ENCODE data around the gene SLC25A1. TPM values are rescaled to one million over a fixed set of nuclear protein-coding genes. Genes with fewer than 3 reads are reported as not detected.
A peak's percentile ranks its signal among the peaks of the same experiment; 100 is the strongest.

Gene SLC25A1
- total RNA-seq (18.5 TPM), polyA plus RNA-seq (15.3 TPM)
- long read RNA-seq, donor 1 = 0 reads
- long read RNA-seq, donor 2, transcript SLC25A1-202 (9 exons, 1,514 nt) = minor isoform, 6 of 27 reads
- long read RNA-seq, donor 2, transcript SLC25A1-201 (9 exons, 1,648 nt) = major isoform, 20 of 27 reads
- long read RNA-seq, donor 2, partial matches to known transcripts = 0 of 27 reads
- long read RNA-seq, donor 2, other reads (novel, unspliced or antisense) = 0 of 27 reads
- long read RNA-seq, donor 3, transcript SLC25A1-201 (9 exons, 1,648 nt) = major isoform, 5 of 5 reads
- long read RNA-seq, donor 3, partial matches to known transcripts = 0 of 5 reads
- long read RNA-seq, donor 3, other reads (novel, unspliced or antisense) = 0 of 5 reads
- long read RNA-seq, donor 4, transcript SLC25A1-201 (9 exons, 1,648 nt) = major isoform, 5 of 6 reads
- long read RNA-seq, donor 4, partial matches to known transcripts = 0 of 6 reads
- long read RNA-seq, donor 4, other reads (novel, unspliced or antisense) = 0 of 6 reads
- long read RNA-seq, donor 5, transcript SLC25A1-201 (9 exons, 1,648 nt) = major isoform, 17 of 25 reads
- long read RNA-seq, donor 5, partial matches to known transcripts = 5 of 25 reads
- long read RNA-seq, donor 5, other reads (novel, unspliced or antisense) = 0 of 25 reads
- long read RNA-seq, donor 6, transcript SLC25A1-201 (9 exons, 1,648 nt) = major isoform, 15 of 16 reads
- long read RNA-seq, donor 6, partial matches to known transcripts = 0 of 16 reads
- long read RNA-seq, donor 6, other reads (novel, unspliced or antisense) = 0 of 16 reads
- long read RNA-seq, donor 7, transcript SLC25A1-201 (9 exons, 1,648 nt) = major isoform, 8 of 9 reads
- long read RNA-seq, donor 7, partial matches to known transcripts = 0 of 9 reads
- long read RNA-seq, donor 7, other reads (novel, unspliced or antisense) = 0 of 9 reads
- long read RNA-seq, donor 8, partial matches to known transcripts = 0 of 4 reads
- long read RNA-seq, donor 8, other reads (novel, unspliced or antisense) = 0 of 4 reads
- long read RNA-seq, donor 9, transcript SLC25A1-201 (9 exons, 1,648 nt) = major isoform, 6 of 7 reads
- long read RNA-seq, donor 9, partial matches to known transcripts = 0 of 7 reads
- long read RNA-seq, donor 9, other reads (novel, unspliced or antisense) = 0 of 7 reads
- long read RNA-seq, donor 10, transcript SLC25A1-201 (9 exons, 1,648 nt) = major isoform, 17 of 18 reads
- long read RNA-seq, donor 10, partial matches to known transcripts = 0 of 18 reads
- long read RNA-seq, donor 10, other reads (novel, unspliced or antisense) = 0 of 18 reads

DNA sequence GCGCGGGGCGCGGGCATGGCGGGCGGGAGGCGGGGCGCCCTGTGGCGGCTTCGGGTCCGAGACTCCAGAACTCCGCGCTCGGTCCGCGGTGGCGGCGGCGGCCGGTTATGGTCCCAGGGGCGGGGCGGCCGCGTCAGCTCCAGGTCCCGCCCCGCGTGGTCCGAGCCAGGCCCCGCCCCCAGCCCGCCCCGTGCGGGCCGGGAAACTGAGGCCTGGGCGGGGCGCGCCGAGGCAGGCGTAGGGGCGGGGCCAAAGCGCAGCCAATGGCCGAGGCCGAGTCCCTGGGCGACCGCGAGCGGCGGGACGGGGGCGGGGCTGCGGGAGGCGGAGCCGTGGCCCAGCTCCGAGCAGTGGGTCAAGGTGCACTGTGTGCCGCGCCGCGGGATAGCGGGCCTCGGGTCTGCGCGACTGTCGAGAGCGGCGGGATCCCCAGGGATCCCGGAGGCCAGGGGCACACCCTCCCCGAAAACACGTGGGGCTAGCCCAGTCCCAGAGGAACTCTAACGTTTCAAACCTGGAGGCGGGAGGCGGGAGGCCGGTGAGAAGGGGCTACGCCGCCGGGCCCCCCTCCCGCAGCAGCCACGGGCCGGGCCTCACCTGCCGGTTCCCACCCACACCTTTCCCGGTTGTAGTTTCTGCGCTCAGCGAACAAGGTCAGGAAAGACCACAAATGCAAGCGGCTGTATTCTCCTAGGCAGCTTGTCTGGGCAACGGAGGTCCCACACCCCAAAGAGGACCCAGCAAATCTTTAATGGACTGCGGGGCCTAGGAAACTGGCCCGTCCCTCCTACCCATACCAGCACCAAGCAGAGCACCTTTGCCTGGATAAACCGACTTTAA is at the start of gene SLC25A1:
Gene SLC25A1 (minus strand): TSS at position 80 of the 840 bp plus-strand sequence. CDS start 63 bp downstream, at position 17.
- Histone ChIP-seq H3K36me3 (ENCODE audit: control insufficient read depth in 2 of 2, insufficient read depth in 2 of 2, low read length in 1 of 2) (peaks cover 3% of the 10 kb centered on the region in 2 donors), H3K4me1 (ENCODE audit: control insufficient read depth in 2 of 2, insufficient read depth in 2 of 2, low read length in 2 of 2) (peaks cover 6 to 18% of the 10 kb centered on the region in 2 donors), H3K27ac (ENCODE audit: low read depth in 1 of 2, low read length in 1 of 2) (peak within 1 kb of the TSS; percentile 18 to 80), H3K4me3 (ENCODE audit: low read length in 2 of 2) (peak within 1 kb of the TSS; percentile 56 to 87), H3K9me3 (ENCODE audit: control insufficient read depth in 2 of 2, insufficient read depth in 1 of 2, low read length in 1 of 2) (no peaks in the 10 kb centered on the region), H3K27me3 (ENCODE audit: control insufficient read depth in 2 of 2, insufficient read depth in 1 of 2, low read length in 1 of 2) (peaks cover 0 to 37% of the 10 kb centered on the region in 2 donors)
- WGBS = under 1% methylated on average over 86 of the region's 86 CpGs
- peak in 8 of 9 donors; percentile 42 to 86 (median 72) for DNase-seq (ENCODE audit: low read depth in 6 of 9, low spot score in 9 of 9)

DNA sequence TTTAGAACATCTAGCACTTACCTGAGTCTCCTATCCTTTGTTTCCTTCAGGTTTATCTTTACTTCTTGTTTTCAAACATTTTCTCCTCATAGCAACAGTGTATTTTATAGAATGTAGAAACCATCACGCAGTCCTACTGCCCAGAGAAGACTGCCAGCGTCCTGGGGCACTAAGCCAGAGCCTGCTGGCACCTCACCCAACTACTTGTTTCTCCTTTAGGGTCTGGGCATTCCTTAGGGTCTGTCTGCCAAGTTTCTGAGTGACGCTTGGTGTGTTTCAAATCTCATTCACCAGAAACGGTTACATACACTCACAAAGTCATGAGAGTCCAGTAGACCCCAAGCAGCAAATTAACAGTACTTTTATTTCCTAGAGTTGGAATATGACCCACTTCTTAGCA is 49.6 kb upstream of the SLC25A1 start:
- WGBS = 91% methylated on average over 4 of the region's 4 CpGs
- no peak overlapping the region for H3K4me3 ChIP-seq (ENCODE audit: low read length in 2 of 2)
- no peak for DNase-seq (ENCODE audit: low read depth in 6 of 9, low spot score in 9 of 9)
- H3K9me3 ChIP-seq (ENCODE audit: control insufficient read depth in 2 of 2, insufficient read depth in 1 of 2, low read length in 1 of 2) = no peaks in the 10 kb centered on the region
- no peak overlapping the region for H3K27ac ChIP-seq (ENCODE audit: low read depth in 1 of 2, low read length in 1 of 2)
- H3K4me1 ChIP-seq (ENCODE audit: control insufficient read depth in 2 of 2, insufficient read depth in 2 of 2, low read length in 2 of 2) = no peaks in the 10 kb centered on the region
- H3K36me3 ChIP-seq (ENCODE audit: control insufficient read depth in 2 of 2, insufficient read depth in 2 of 2, low read length in 1 of 2) = no peaks in the 10 kb centered on the region
- no peaks in the 10 kb centered on the region for H3K27me3 ChIP-seq (ENCODE audit: control insufficient read depth in 2 of 2, insufficient read depth in 1 of 2, low read length in 1 of 2)

DNA sequence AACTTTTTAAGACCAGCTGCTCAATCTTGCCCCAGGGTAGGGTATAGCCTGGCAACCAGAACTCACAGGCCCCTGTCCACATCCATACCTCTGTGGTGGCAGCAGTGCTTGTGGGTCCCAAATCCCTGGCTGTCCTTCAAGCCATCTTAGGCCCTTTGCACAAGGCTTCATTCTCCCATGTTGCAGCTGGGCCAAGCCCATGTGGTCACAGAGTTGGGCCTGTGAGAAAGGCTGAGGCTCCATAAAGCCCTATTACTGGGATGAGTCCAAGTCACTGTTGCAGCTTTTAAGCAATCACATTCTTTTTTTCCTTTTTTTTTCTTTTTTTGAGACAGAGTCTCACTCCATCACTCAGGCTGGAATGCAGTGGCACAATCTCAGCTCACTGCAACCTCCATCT is 47.9 kb upstream of the SLC25A1 start:
- Histone ChIP-seq H3K36me3 (ENCODE audit: control insufficient read depth in 2 of 2, insufficient read depth in 2 of 2, low read length in 1 of 2) (no peaks in the 10 kb centered on the region), H3K27ac (ENCODE audit: low read depth in 1 of 2, low read length in 1 of 2) (no peak overlapping the region), H3K9me3 (ENCODE audit: control insufficient read depth in 2 of 2, insufficient read depth in 1 of 2, low read length in 1 of 2) (no peaks in the 10 kb centered on the region), H3K4me3 (ENCODE audit: low read length in 2 of 2) (no peak overlapping the region), H3K4me1 (ENCODE audit: control insufficient read depth in 2 of 2, insufficient read depth in 2 of 2, low read length in 2 of 2) (no peaks in the 10 kb centered on the region), H3K27me3 (ENCODE audit: control insufficient read depth in 2 of 2, insufficient read depth in 1 of 2, low read length in 1 of 2) (no peaks in the 10 kb centered on the region)
- no peak for DNase-seq (ENCODE audit: low read depth in 6 of 9, low spot score in 9 of 9)

DNA sequence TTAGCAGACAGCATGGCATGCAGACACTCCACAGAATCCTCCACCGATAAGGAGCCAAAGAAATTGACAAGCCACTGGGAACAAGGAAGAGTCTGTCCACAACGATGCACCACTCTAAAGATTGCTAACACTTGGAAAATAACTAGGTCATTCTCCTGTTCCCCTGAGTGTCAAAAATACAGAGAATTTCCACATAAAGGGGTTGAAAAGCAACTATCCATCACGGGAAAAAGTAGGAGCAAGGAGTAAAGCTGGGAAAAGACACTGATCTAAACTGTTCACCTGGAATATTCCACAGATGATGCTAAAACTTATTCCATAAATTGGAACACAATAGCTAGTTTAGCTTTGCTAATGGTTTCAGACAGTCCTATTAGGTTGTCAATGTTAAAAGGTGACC is 47.0 kb upstream of the SLC25A1 start:
- Histone ChIP-seq H3K27ac (ENCODE audit: low read depth in 1 of 2, low read length in 1 of 2) (no peak overlapping the region), H3K4me3 (ENCODE audit: low read length in 2 of 2) (no peak overlapping the region), H3K9me3 (ENCODE audit: control insufficient read depth in 2 of 2, insufficient read depth in 1 of 2, low read length in 1 of 2) (no peaks in the 10 kb centered on the region), H3K27me3 (ENCODE audit: control insufficient read depth in 2 of 2, insufficient read depth in 1 of 2, low read length in 1 of 2) (no peaks in the 10 kb centered on the region), H3K36me3 (ENCODE audit: control insufficient read depth in 2 of 2, insufficient read depth in 2 of 2, low read length in 1 of 2) (no peaks in the 10 kb centered on the region), H3K4me1 (ENCODE audit: control insufficient read depth in 2 of 2, insufficient read depth in 2 of 2, low read length in 2 of 2) (no peaks in the 10 kb centered on the region)
- WGBS = 96% methylated on average over 3 of the region's 3 CpGs
- no peak for DNase-seq (ENCODE audit: low read depth in 6 of 9, low spot score in 9 of 9)

DNA sequence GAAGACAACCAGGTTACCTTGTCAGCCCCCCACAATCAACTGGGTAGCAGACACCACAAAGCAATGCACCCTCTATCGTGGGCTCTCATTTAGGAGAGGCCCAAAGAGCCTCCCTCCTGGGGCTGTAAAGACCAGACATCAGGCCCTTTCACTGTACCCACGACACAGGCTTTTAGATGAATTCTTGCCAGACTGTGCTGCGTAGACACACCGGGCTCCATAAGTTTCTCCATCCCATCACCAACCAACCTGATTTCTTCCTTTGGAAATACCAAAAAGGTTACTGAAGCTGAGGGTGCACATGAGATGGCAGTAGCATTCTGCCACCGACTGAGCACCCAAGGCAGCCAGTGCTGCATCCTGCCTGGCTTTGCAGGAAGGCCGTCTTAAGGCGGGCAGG is 46.4 kb upstream of the SLC25A1 start:
- no peaks in the 10 kb centered on the region for H3K9me3 ChIP-seq (ENCODE audit: control insufficient read depth in 2 of 2, insufficient read depth in 1 of 2, low read length in 1 of 2)
- no peak overlapping the region for H3K27ac ChIP-seq (ENCODE audit: low read depth in 1 of 2, low read length in 1 of 2)
- H3K27me3 ChIP-seq (ENCODE audit: control insufficient read depth in 2 of 2, insufficient read depth in 1 of 2, low read length in 1 of 2) = no peaks in the 10 kb centered on the region
- 97% methylated on average over 7 of the region's 7 CpGs for WGBS
- H3K4me3 ChIP-seq (ENCODE audit: low read length in 2 of 2) = no peak overlapping the region
- no peaks in the 10 kb centered on the region for H3K4me1 ChIP-seq (ENCODE audit: control insufficient read depth in 2 of 2, insufficient read depth in 2 of 2, low read length in 2 of 2)
- no peaks in the 10 kb centered on the region for H3K36me3 ChIP-seq (ENCODE audit: control insufficient read depth in 2 of 2, insufficient read depth in 2 of 2, low read length in 1 of 2)
- no peak for DNase-seq (ENCODE audit: low read depth in 6 of 9, low spot score in 9 of 9)

DNA sequence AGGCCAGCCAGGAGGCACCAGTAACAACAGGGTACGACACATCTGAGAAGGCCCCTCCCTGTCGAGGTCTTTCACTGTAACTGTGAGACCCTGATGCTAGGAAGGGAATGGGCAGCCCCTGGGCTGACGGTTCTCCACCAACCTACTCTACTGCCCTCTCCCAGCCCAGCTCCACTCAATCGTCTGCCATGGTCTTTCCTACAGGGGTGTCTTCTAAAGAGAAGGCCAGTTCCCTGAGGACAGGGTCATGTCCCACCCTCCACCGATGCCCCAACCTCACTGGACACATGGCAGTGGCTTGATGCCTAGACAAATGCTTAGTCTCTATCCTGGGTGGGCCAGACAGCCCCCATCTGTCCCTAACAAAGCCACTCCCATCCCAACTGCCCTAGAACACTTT is 46.0 kb upstream of the SLC25A1 start:
- no peak overlapping the region for H3K4me3 ChIP-seq (ENCODE audit: low read length in 2 of 2)
- DNase-seq (ENCODE audit: low read depth in 6 of 9, low spot score in 9 of 9) = no peak
- no peaks in the 10 kb centered on the region for H3K27me3 ChIP-seq (ENCODE audit: control insufficient read depth in 2 of 2, insufficient read depth in 1 of 2, low read length in 1 of 2)
- H3K36me3 ChIP-seq (ENCODE audit: control insufficient read depth in 2 of 2, insufficient read depth in 2 of 2, low read length in 1 of 2) = no peaks in the 10 kb centered on the region
- H3K4me1 ChIP-seq (ENCODE audit: control insufficient read depth in 2 of 2, insufficient read depth in 2 of 2, low read length in 2 of 2) = no peaks in the 10 kb centered on the region
- H3K9me3 ChIP-seq (ENCODE audit: control insufficient read depth in 2 of 2, insufficient read depth in 1 of 2, low read length in 1 of 2) = no peaks in the 10 kb centered on the region
- WGBS = 98% methylated on average over 5 of the region's 5 CpGs
- no peak overlapping the region for H3K27ac ChIP-seq (ENCODE audit: low read depth in 1 of 2, low read length in 1 of 2)

GRCh38 chr22:19223617-19224016 is 45.1 kb upstream of the SLC25A1 start:
- Histone ChIP-seq H3K27me3 (ENCODE audit: control insufficient read depth in 2 of 2, insufficient read depth in 1 of 2, low read length in 1 of 2) (no peaks in the 10 kb centered on the region), H3K27ac (ENCODE audit: low read depth in 1 of 2, low read length in 1 of 2) (no peak overlapping the region), H3K4me1 (ENCODE audit: control insufficient read depth in 2 of 2, insufficient read depth in 2 of 2, low read length in 2 of 2) (no peaks in the 10 kb centered on the region), H3K36me3 (ENCODE audit: control insufficient read depth in 2 of 2, insufficient read depth in 2 of 2, low read length in 1 of 2) (no peaks in the 10 kb centered on the region), H3K4me3 (ENCODE audit: low read length in 2 of 2) (no peak overlapping the region), H3K9me3 (ENCODE audit: control insufficient read depth in 2 of 2, insufficient read depth in 1 of 2, low read length in 1 of 2) (no peaks in the 10 kb centered on the region)
- 92% methylated on average over 6 of the region's 6 CpGs for WGBS
- DNase-seq (ENCODE audit: low read depth in 6 of 9, low spot score in 9 of 9) = no peak

GRCh38 chr22:19223110-19223509 is 44.6 kb upstream of the SLC25A1 start:
- DNase-seq (ENCODE audit: low read depth in 6 of 9, low spot score in 9 of 9) = no peak
- H3K9me3 ChIP-seq (ENCODE audit: control insufficient read depth in 2 of 2, insufficient read depth in 1 of 2, low read length in 1 of 2) = no peaks in the 10 kb centered on the region
- H3K27me3 ChIP-seq (ENCODE audit: control insufficient read depth in 2 of 2, insufficient read depth in 1 of 2, low read length in 1 of 2) = no peaks in the 10 kb centered on the region
- H3K4me1 ChIP-seq (ENCODE audit: control insufficient read depth in 2 of 2, insufficient read depth in 2 of 2, low read length in 2 of 2) = no peaks in the 10 kb centered on the region
- H3K27ac ChIP-seq (ENCODE audit: low read depth in 1 of 2, low read length in 1 of 2) = no peak overlapping the region
- 90% methylated on average over 9 of the region's 9 CpGs for whole genome bisulfite sequencing
- no peaks in the 10 kb centered on the region for H3K36me3 ChIP-seq (ENCODE audit: control insufficient read depth in 2 of 2, insufficient read depth in 2 of 2, low read length in 1 of 2)
- H3K4me3 ChIP-seq (ENCODE audit: low read length in 2 of 2) = no peak overlapping the region
